SK-N-SH (cell line): ENCODE measurements around the gene ANO2. TPM values are rescaled to one million over a fixed set of nuclear protein-coding genes. Genes with fewer than 3 reads are reported as not detected.

Source experiments
- CTCF ChIA-PET: fragments of 300-600, 350-600 bp; formaldehyde crosslinking; extraction: SDS; loops from one replicate; lab custom pipeline; 2021; lab: Yijun Ruan, JAX
- POLR2A ChIA-PET: fragments of 350-600 bp; sonication (Branson Sonifier 250); formaldehyde crosslinking; extraction: SDS; loops from one replicate; lab custom pipeline; 2020; ENCODE audit warnings: antibody characterized with exemption, inconsistent platforms; lab: Yijun Ruan, JAX
- DNase-seq: peaks from one replicate; pipeline ENCODE4 v3.0.0; 2012
- H2AFZ ChIP-seq: fragments of 200-600 bp; sonication (generic); 2 replicates; pipeline ENCODE4 v1.8.1; 2016; ENCODE audit warnings: antibody characterized with exemption, mild to moderate bottlenecking, low read depth
- H3F3A ChIP-seq: fragments of 200-600 bp; sonication (generic); replicated peaks from 2 replicates; pipeline ENCODE3; 2016; ENCODE audit warnings: antibody characterized with exemption, mild to moderate bottlenecking; ENCODE audit not compliant: insufficient read depth
- H3K27ac ChIP-seq, 2 experiments: fragments of 200-500 bp in 1 of 2; fragments of 200-600 bp in 1 of 2; sonication (Bioruptor generic) in 1 of 2; sonication (generic), shearing (Covaris generic) in 1 of 2; 2 replicates each; pipeline versions ENCODE4 v1.5.1 to v1.6.1; 2014 to 2016; ENCODE audit warnings: low read depth in 2 of 2, inconsistent platforms in 1 of 2, low read length in 1 of 2, mild to moderate bottlenecking in 1 of 2, mixed read lengths in 1 of 2
- H3K27me3 ChIP-seq: fragments of 200-600 bp; sonication (generic), shearing (Covaris generic); 2 replicates; pipeline ENCODE4 v1.6.1; 2016; ENCODE audit warnings: mixed run types; ENCODE audit not compliant: insufficient read depth
- H3K36me3 ChIP-seq, 2 experiments: fragments of 200-500 bp in 1 of 2; fragments of 200-600 bp in 1 of 2; sonication (Bioruptor generic) in 1 of 2; sonication (generic) in 1 of 2; replicated peaks in 1 of 2; 2 replicates each; pipeline versions ENCODE3 to v1.5.1; 2014 to 2016; ENCODE audit warnings: low read length in 1 of 2, mild to moderate bottlenecking in 1 of 2; ENCODE audit not compliant: insufficient read depth in 2 of 2, control insufficient read depth in 1 of 2
- H3K4me1 ChIP-seq, 2 experiments: fragments of 200-500 bp in 1 of 2; fragments of 200-600 bp in 1 of 2; sonication (Bioruptor generic) in 1 of 2; sonication (generic), shearing (Covaris generic) in 1 of 2; 2 replicates each; pipeline versions ENCODE4 v1.5.1 to v1.6.1; 2014 to 2016; ENCODE audit warnings: low read depth in 1 of 2, low read length in 1 of 2, mixed run types in 1 of 2; ENCODE audit not compliant: insufficient read depth in 2 of 2, control insufficient read depth in 1 of 2
- H3K4me2 ChIP-seq: fragments of 200-600 bp; sonication (generic), shearing (Covaris generic); 2 replicates; pipeline ENCODE4 v1.6.1; 2017; ENCODE audit warnings: mixed run types
- H3K4me3 ChIP-seq, 2 experiments: fragments of 200-500 bp in 1 of 2; fragments of 200-600 bp in 1 of 2; sonication (Bioruptor generic) in 1 of 2; sonication (generic), shearing (Covaris generic) in 1 of 2; 2 replicates each; pipeline versions ENCODE4 v1.5.1 to v1.8.1; 2014 to 2016; ENCODE audit warnings: low read depth in 2 of 2, inconsistent platforms in 1 of 2, low read length in 1 of 2, mild to moderate bottlenecking in 1 of 2, mixed read lengths in 1 of 2, moderate library complexity in 1 of 2
- H3K79me2 ChIP-seq: fragments of 200-600 bp; sonication (generic); 2 replicates; pipeline ENCODE4 v1.8.1; 2017; ENCODE audit warnings: mild to moderate bottlenecking; ENCODE audit not compliant: insufficient read depth
- H3K9ac ChIP-seq: fragments of 200-600 bp; sonication (generic); 2 replicates; pipeline ENCODE4 v1.6.1; 2017; ENCODE audit warnings: mixed run types
- H3K9me2 ChIP-seq: fragments of 200-600 bp; sonication (generic); 2 replicates; pipeline ENCODE4 v1.6.1; 2017; ENCODE audit warnings: mixed run types
- H3K9me3 ChIP-seq: fragments of 200-600 bp; sonication (generic); 2 replicates; pipeline ENCODE4 v1.6.1; 2017; ENCODE audit warnings: mixed run types, mild to moderate bottlenecking, moderate library complexity
- H4K20me1 ChIP-seq: fragments of 200-600 bp; sonication (generic); 2 replicates; pipeline ENCODE4 v1.6.1; 2017; ENCODE audit warnings: mild to moderate bottlenecking, mixed run types; ENCODE audit not compliant: insufficient read depth
- CHD2 ChIP-seq: fragments of 150-350 bp; IDR thresholded peaks from 2 replicates; pipeline ENCODE4 v1.6.1; 2018; ENCODE audit warnings: low read length; ENCODE audit not compliant: partially characterized antibody
- EP300 ChIP-seq, 2 experiments: IDR thresholded peaks; 2 replicates each; pipeline versions ENCODE4 v1.4.0 to v1.6.1; 2012; ENCODE audit warnings: borderline replicate concordance in 1 of 2, low read depth in 1 of 2, low read length in 1 of 2
- GABPA ChIP-seq: IDR thresholded peaks from 2 replicates; pipeline ENCODE4 v1.4.0; 2012; ENCODE audit warnings: low read depth, mild to moderate bottlenecking
- GATA2 ChIP-seq: sonication (generic); formaldehyde crosslinking; IDR thresholded peaks from 2 replicates; pipeline ENCODE4 v1.5.0; 2020; ENCODE audit warnings: mild to moderate bottlenecking, missing genetic modification reagents
- JUND ChIP-seq: IDR thresholded peaks from 2 replicates; pipeline ENCODE4 v1.4.0; 2012
- NRF1 ChIP-seq: IDR thresholded peaks from 2 replicates; pipeline ENCODE4 v1.6.1; 2012; ENCODE audit warnings: low read depth, mild to moderate bottlenecking, low read length
- RCOR1 ChIP-seq: fragments of 150-350 bp; IDR thresholded peaks from 2 replicates; pipeline ENCODE4 v1.6.1; 2017; ENCODE audit warnings: antibody characterized with exemption, low read length
- RXRA ChIP-seq: IDR thresholded peaks from 2 replicates; pipeline ENCODE4 v1.4.0; 2012; ENCODE audit warnings: low read depth, mild to moderate bottlenecking, borderline replicate concordance
- SIN3A ChIP-seq: IDR thresholded peaks from 2 replicates; pipeline ENCODE4 v1.6.1; 2012; ENCODE audit warnings: low read depth, mild to moderate bottlenecking, low read length, moderate library complexity, borderline replicate concordance
- TAF1 ChIP-seq: IDR thresholded peaks from 2 replicates; pipeline ENCODE4 v1.6.1; 2012; ENCODE audit warnings: low read depth, mild to moderate bottlenecking, low read length, moderate library complexity, borderline replicate concordance
- TCF12 ChIP-seq: IDR thresholded peaks from 2 replicates; pipeline ENCODE4 v1.4.0; 2012
- TEAD4 ChIP-seq: IDR thresholded peaks from 2 replicates; pipeline ENCODE4 v1.4.0; 2012; ENCODE audit warnings: mild to moderate bottlenecking, borderline replicate concordance; ENCODE audit not compliant: insufficient read depth
- USF2 ChIP-seq: fragments of 150-350 bp; IDR thresholded peaks from 2 replicates; pipeline ENCODE4 v1.6.1; 2017; ENCODE audit warnings: antibody characterized with exemption, low read length, low read depth, borderline replicate concordance
- YY1 ChIP-seq: IDR thresholded peaks from 2 replicates; pipeline ENCODE4 v1.4.0; 2012; ENCODE audit warnings: low read depth, mild to moderate bottlenecking
- WGBS: methylation state at CpG from one replicate; pipeline ENCODE4 v1.1.6; 2017; ENCODE audit warnings: low lambda C conversion rate; 5-methylcytosine and 5-hydroxymethylcytosine counted together
- polyA plus RNA-seq, 3 experiments: library from polyadenylated mRNA; depleted of rRNA; stranded (reverse); fragments of >200 nt; gene quantifications; 2 replicates each; pipeline ENCODE4 v1.2.3, GENCODE V29; 2012
- TF ChIP-seq, protein P1 (sequence below): fragments of 200-600 bp; sonication (generic); IDR thresholded peaks from 2 replicates; pipeline ENCODE4 v1.6.1; 2017; ENCODE audit warnings: antibody characterized with exemption, mild to moderate bottlenecking, moderate library complexity

The ANO2 gene
- polyA plus RNA-seq, 1 of the 3 experiments (the other 2 are of a cell fraction) = not detected

DNA sequence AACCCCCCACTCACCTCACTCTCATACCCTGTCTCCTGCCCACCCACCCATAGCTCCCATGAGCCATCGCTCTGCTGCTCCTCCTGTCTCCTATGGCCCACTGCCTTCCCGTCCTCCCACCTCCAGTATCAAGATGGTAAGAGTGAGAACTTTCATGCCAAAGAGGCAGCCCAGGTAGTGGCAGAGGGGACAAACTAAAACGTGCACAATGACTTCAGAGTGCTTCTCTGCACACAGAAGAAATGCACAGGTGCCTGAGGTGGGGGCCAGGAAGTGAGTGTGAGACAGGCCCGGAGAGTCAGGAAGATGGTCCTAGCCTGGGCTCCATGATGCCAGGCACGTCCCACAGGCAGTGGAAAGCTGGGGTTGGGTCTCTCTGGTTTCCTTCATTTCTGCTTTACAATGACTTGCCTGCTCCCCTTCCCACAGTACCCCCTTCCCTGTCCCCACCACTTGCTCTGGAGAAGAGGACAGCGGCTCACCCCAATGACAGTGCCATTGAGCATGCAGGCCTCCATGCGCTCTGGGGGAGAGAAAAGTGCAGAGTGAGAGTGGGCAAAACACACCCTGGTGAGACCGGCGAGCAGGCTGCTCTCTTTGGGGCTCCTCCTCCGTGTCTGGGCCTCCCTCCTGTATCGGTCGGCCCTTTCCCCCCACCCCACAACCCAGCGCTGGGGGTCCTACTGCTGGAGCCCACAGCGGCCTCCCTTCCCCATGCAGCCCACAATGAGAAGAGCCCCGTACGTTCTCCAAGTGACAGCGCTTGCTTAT lies 22.8 kb upstream of the ANO2 start (continued):
- TF ChIP-seq USF2 = no peak
- TF ChIP-seq EP300 (IDR thresholded peaks at IDR 0.05; ENCODE audit: borderline replicate concordance in 1 of 2, low read depth in 1 of 2, low read length in 1 of 2) = no peak
- TF ChIP-seq, all 33 proteins: peak for 0

DNA sequence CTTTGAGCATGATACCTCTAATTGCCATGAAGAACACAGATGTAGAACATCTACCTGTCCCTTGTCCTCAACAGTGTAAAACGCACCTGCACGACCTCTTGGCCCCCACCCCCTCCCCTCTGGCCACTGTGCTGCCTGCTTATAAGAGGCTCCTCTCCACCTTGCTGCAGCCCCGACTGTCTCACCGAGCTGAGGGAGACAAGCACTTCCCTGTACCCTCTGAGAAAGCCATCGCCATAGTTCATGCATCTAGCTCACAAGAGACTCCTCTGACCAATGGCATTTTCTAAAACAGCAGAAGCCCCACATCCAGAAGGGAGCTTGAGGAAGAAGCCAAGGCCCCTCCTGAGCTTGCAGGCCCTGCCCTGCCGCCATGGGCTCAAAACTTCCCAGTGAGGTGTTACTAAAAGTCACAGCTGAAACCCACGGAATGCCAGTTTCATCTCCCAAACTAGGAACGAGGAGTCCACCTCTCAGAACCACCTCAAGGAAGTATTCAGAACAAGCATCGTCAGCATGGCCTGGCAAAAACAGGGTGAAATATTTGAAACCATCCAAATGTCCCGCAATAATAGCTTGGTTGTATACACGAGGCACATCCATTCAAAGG lies 21.5 kb upstream of the ANO2 start:
- H4K20me1 ChIP-seq = no peaks in the 10 kb centered on the region
- H3K9me3 ChIP-seq = no peaks in the 10 kb centered on the region
- H2AFZ ChIP-seq = no peak overlapping the region
- no peaks in the 10 kb centered on the region for H3F3A ChIP-seq
- no peak overlapping the region for H3K9ac ChIP-seq
- no peak for DNase-seq
- WGBS = 45% methylated on average over 9 of the region's 11 CpGs
- CTCF ChIA-PET = interaction anchor here (0.6 to 5.5 kb wide), 12 partner anchors 10 to 955 kb away, joined by 3 to 52 read pairs (median 4); no protein-coding TSS in a partner anchor
- H3K4me2 ChIP-seq = no peak overlapping the region
- H3K9me2 ChIP-seq = no peaks in the 10 kb centered on the region
- H3K4me1 ChIP-seq = no peaks in the 10 kb centered on the region; a peak in 1 of 4 replicates
- H3K4me3 ChIP-seq = no peak overlapping the region
- H3K36me3 ChIP-seq = no peaks in the 10 kb centered on the region
- POLR2A ChIA-PET = interaction anchor here (0.6 kb wide), 1 partner anchor 318 kb away, joined by 4 read pairs; no protein-coding TSS in a partner anchor
- H3K27ac ChIP-seq = no peak overlapping the region
- TF ChIP-seq GATA2 (CRISPR knock-in tag) (no peak), EP300 (IDR thresholded peaks at IDR 0.05; ENCODE audit: borderline replicate concordance in 1 of 2, low read depth in 1 of 2, low read length in 1 of 2) (no peak), TEAD4 (no peak), GABPA (no peak), RXRA (no peak), JUND (no peak), TCF12 (no peak), SIN3A (no peak), TAF1 (no peak), YY1 (no peak), RCOR1 (no peak), NRF1 (no peak), CHD2 (no peak)
- TF ChIP-seq, protein P1, sequence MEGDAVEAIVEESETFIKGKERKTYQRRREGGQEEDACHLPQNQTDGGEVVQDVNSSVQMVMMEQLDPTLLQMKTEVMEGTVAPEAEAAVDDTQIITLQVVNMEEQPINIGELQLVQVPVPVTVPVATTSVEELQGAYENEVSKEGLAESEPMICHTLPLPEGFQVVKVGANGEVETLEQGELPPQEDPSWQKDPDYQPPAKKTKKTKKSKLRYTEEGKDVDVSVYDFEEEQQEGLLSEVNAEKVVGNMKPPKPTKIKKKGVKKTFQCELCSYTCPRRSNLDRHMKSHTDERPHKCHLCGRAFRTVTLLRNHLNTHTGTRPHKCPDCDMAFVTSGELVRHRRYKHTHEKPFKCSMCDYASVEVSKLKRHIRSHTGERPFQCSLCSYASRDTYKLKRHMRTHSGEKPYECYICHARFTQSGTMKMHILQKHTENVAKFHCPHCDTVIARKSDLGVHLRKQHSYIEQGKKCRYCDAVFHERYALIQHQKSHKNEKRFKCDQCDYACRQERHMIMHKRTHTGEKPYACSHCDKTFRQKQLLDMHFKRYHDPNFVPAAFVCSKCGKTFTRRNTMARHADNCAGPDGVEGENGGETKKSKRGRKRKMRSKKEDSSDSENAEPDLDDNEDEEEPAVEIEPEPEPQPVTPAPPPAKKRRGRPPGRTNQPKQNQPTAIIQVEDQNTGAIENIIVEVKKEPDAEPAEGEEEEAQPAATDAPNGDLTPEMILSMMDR = no peak
- no peaks in the 10 kb centered on the region for H3K79me2 ChIP-seq
- peaks cover 13% of the 10 kb centered on the region; the same call in 1 of the 2 replicates for H3K27me3 ChIP-seq
